Pancreas (tissue), 10 donors: ENCODE data around the gene INHBC. TPM values are rescaled to one million over a fixed set of nuclear protein-coding genes. Genes with fewer than 3 reads are reported as not detected.

ENCODE experiments used
- ATAC-seq, 4 donors: fragments of 200-7000 bp; cut with Tn5 transposase; one replicate each; pipeline versions ENCODE4 v1.8.0 to v1.9.1; 2020; ENCODE audit warnings: mild to moderate bottlenecking in 4 of 4, moderate library complexity in 4 of 4
- DNase-seq, 6 donors: peaks; one replicate each; pipeline ENCODE4 v3.0.0-alpha.2; 2020
- FAIRE-seq: peaks from 2 replicates; lab custom pipeline; 2012; peaks lifted over from hg19 to GRCh38; lab: Jason Lieb, UNC
- H3K27ac ChIP-seq, 4 donors: fragments of 200-600 bp; sonication (generic); 1 replicate in 3 of 4; 2 replicates in 1 of 4; pipeline versions ENCODE4 v1.5.0 to v1.8.0; 2020
- H3K27me3 ChIP-seq, 4 donors: fragments of 200-600 bp; one replicate each; pipeline ENCODE4 v1.8.0; 2021
- H3K36me3 ChIP-seq, 3 donors: fragments of 200-600 bp; sonication (generic) in 1 of 3; one replicate each; pipeline versions ENCODE4 v1.5.0 to v1.8.0; 2020 to 2021
- H3K4me1 ChIP-seq, 3 donors: fragments of 200-600 bp; one replicate each; pipeline ENCODE4 v1.8.0; 2021
- H3K4me3 ChIP-seq, 4 donors: fragments of 200-600 bp; sonication (generic) in 2 of 4; one replicate each; pipeline versions ENCODE4 v1.5.0 to v1.8.0; 2020 to 2021
- H3K9me3 ChIP-seq, 4 donors: fragments of 200-600 bp; one replicate each; pipeline ENCODE4 v1.8.0; 2021
- WGBS, 2 donors: extraction: QIAGEN DNeasy Blood & Tissue Kit; methylation state at CpG; one replicate each; pipeline ENCODE4 v1.1.7; 2013; 5-methylcytosine and 5-hydroxymethylcytosine counted together
- intact Hi-C, 3 donors: fragments of 100-400 bp; cut with DNase I; formaldehyde crosslinking; loops; one replicate each; pipeline versions ENCODE4 v1.11.1 to v1.14.2; 2022
- polyA plus RNA-seq, 2 donors: library from polyadenylated mRNA; stranded (reverse); fragments of 200-250 nt; gene quantifications; one replicate each; pipeline ENCODE4 v1.2.3, GENCODE V29; 2013
- total RNA-seq, 6 donors: library from RNA; stranded (reverse); fragmentation: NEBNext Ultra II Directional in 4 of 6; extraction: Animal tissue kit (Norgen Biotek cat#: 25700) in 4 of 6; gene quantifications; one replicate each; pipeline versions ENCODE4 v1.2.1 to v1.2.4, GENCODE V29; 2021 to 2023
- TF ChIP-seq, protein P1 (sequence below), 4 donors: fragments of 200-600 bp; sonication (generic) in 3 of 4; IDR thresholded peaks; one replicate each; pipeline versions ENCODE4 v1.5.0 to v1.8.0; 2021; ENCODE audit warnings: antibody characterized with exemption in 4 of 4
- donor health status: healthy with polysubstance abuse.
- donor health status: DM: no; HTN: no; CAD: no; lungs with moderate emphysema.
- donor health status: DM: no; HTN: no; CAD: no.
- donor health status: control.
- donor health status: control.
- donor health status: Bipolar disorder and iron deficiency.
- donor health status: DM: yes; HTN: yes; CAD: no.
- donor health status: DM: no; HTN: no; CAD: no.
- donor health status: DM: no; HTN: no; CAD: no.
- donor health status: DM: yes; HTN: yes; CAD: no.

The INHBC gene
- total and polyA plus RNA-seq, 8 donors, result 0.09 TPM; not detected in 6

DNA sequence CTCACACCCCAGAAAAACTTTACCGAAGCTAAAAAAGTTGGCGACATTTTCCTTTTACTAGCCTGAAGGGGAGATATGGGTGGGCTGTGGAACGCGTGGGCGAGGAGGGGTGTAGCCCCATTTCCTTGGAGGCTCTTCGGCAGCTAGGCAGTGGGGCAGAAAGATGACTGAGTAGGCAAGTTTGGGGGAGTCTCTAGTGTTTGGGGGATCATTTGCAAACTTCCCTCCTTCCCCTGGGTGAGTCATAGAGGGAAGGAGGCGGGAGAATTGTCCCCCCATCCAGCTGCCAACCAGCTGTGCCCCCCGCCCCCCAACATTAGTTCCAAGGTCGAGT lies 27.3 kb downstream of the INHBC start:
- peak overlapping the region in 1 of 4 donors; percentile 85 for H3K27ac ChIP-seq
- no peaks in the 10 kb centered on the region for H3K27me3 ChIP-seq
- ATAC-seq (no peak), FAIRE-seq (no peak), DNase-seq (no peak)
- H3K36me3 ChIP-seq, result no peaks in the 10 kb centered on the region
- H3K9me3 ChIP-seq, result no peaks in the 10 kb centered on the region
- peaks cover 0 to 12% (median 10%) of the 10 kb centered on the region in 3 donors for H3K4me1 ChIP-seq
- 0 to 2% methylated on average over 9 of the region's 9 CpGs for WGBS, 2 donors
- TF ChIP-seq, protein P1, sequence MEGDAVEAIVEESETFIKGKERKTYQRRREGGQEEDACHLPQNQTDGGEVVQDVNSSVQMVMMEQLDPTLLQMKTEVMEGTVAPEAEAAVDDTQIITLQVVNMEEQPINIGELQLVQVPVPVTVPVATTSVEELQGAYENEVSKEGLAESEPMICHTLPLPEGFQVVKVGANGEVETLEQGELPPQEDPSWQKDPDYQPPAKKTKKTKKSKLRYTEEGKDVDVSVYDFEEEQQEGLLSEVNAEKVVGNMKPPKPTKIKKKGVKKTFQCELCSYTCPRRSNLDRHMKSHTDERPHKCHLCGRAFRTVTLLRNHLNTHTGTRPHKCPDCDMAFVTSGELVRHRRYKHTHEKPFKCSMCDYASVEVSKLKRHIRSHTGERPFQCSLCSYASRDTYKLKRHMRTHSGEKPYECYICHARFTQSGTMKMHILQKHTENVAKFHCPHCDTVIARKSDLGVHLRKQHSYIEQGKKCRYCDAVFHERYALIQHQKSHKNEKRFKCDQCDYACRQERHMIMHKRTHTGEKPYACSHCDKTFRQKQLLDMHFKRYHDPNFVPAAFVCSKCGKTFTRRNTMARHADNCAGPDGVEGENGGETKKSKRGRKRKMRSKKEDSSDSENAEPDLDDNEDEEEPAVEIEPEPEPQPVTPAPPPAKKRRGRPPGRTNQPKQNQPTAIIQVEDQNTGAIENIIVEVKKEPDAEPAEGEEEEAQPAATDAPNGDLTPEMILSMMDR (IDR thresholded peaks at IDR 0.05), result no peak
- intact Hi-C loops, result no loop called here
- peak overlapping the region; percentile 19 to 70 (median 34) for H3K4me3 ChIP-seq

DNA sequence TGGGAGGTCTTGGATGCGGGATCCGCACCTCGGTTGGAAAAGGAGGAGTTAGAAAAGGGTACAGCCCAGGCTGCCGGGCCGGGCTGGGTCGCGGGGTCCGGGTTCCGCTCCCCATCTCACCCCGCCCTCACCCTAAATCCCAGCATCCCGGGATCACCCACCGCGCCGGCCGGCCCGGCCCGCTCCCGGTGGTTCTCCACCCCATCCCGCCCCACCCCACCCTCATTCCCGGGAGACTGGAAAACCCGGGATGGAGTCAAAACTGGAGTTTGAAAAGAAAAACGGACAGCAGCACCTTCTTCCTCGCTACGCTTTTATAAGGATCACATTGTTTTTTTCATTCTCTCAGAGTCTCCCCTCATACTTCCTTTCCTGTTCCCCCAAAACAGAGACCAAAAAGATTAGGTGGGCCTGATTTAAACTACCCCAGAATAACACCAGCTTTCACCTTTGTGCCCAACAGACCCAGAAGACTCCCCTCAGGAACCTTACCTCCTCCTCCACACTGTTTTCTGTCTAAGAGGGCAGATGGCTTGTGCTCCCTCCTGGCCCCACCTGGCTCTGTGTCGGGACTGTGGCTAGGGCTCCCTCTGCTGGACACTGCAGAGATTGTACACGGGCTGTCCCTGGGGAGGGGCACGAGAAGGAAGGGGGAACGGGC lies 27.8 kb downstream of the INHBC start:
- no peaks in the 10 kb centered on the region for H3K27me3 ChIP-seq
- intact Hi-C loops, result no loop called here
- TF ChIP-seq, protein P1 (IDR thresholded peaks at IDR 0.05), result peak; percentile 86 to 93 (median 90)
- peak; percentile 78 to 87 (median 84) for ATAC-seq
- DNase-seq, result peak; percentile 81 to 93 (median 89)
- no peak for FAIRE-seq
- peak overlapping the region in 3 of 4 donors; percentile 31 to 85 (median 57) for H3K27ac ChIP-seq
- peak overlapping the region; percentile 19 to 70 (median 34) for H3K4me3 ChIP-seq
- no peaks in the 10 kb centered on the region for H3K9me3 ChIP-seq
- 0% methylated on average over 28 of the region's 28 CpGs for WGBS, 2 donors
- H3K36me3 ChIP-seq, result no peaks in the 10 kb centered on the region
- H3K4me1 ChIP-seq, result peaks cover 0 to 12% (median 10%) of the 10 kb centered on the region in 3 donors

- no peak for ATAC-seq
- intact Hi-C loops, result no loop called here
- no peak for FAIRE-seq
These were observed 28.3 kb downstream of the INHBC start for GRCh38 chr12:57462912-57463253.

DNA sequence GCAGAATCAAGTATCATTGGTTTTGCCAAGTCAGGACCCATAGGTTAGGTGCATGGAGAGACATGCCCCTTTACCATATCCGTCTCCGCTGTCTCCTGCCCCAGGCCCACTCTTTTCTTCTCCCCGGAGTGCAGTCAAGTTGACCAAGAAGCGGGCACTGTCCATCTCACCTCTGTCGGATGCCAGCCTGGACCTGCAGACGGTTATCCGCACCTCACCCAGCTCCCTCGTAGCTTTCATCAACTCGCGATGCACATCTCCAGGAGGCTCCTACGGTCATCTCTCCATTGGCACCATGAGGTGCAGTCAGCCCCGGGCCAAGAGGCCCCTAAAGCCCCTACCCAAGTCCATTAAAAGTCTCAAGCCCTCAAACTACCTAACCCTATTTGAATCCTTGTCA lies 30.0 kb downstream of the INHBC start:
- DNase-seq (no peak), ATAC-seq (no peak), FAIRE-seq (no peak)
- no peaks in the 10 kb centered on the region for H3K36me3 ChIP-seq
- WGBS, 2 donors, result 76 to 82% methylated on average over 12 of the region's 12 CpGs
- H3K27me3 ChIP-seq, result no peaks in the 10 kb centered on the region
- H3K9me3 ChIP-seq, result no peaks in the 10 kb centered on the region
- TF ChIP-seq, protein P1 (IDR thresholded peaks at IDR 0.05), result no peak
- no peak overlapping the region for H3K27ac ChIP-seq
- no peak overlapping the region for H3K4me3 ChIP-seq
- peaks cover 0 to 10% (median 8%) of the 10 kb centered on the region in 3 donors for H3K4me1 ChIP-seq
- intact Hi-C loops, result no loop called here

More at GRCh38 chr12:57462912-57463253, 28.3 kb downstream of the INHBC start:
- DNase-seq, result no peak
- H3K36me3 ChIP-seq, result no peaks in the 10 kb centered on the region
- TF ChIP-seq, protein P1 (IDR thresholded peaks at IDR 0.05), result no peak
- H3K27me3 ChIP-seq, result no peaks in the 10 kb centered on the region
- 16 to 22% methylated on average over 5 of the region's 5 CpGs for WGBS, 2 donors
- H3K27ac ChIP-seq, result no peak overlapping the region
- H3K9me3 ChIP-seq, result no peaks in the 10 kb centered on the region
- no peak overlapping the region for H3K4me3 ChIP-seq
- H3K4me1 ChIP-seq, result peaks cover 0 to 12% (median 10%) of the 10 kb centered on the region in 3 donors

DNA sequence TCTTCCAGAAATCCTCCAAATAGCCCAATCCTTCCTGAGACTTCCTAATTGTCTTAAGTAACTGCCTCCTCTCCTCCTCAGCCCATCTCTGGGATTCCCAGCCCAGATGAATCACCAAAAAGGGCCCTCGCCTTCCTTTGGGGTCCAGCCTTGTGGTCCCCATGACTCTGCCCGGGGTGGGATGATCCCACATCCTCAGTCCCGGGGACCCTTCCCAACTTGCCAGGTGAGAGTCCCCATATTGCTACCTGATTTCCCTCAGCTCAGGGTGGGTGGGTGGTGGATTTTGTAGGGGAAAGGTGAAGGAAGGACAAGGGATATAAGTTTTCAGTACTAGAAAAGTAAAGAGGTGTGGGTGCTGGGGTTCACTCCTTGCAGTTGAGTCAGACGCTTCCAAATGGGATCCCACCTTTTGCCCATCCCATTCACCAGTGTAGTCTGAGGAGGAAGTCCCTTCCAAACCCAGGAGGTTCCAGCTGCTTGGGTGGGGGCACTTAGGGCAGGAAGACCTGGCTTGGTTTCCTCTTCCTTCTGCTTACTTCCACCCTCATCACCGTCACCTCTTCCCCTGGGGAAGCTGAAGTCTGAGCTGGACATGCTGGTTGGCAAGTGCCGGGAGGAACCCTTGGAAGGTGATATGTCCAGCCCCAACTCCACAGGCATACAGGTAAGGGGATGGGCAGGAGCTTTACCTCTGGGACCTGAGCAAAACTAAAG lies 30.6 kb downstream of the INHBC start:
- WGBS, 2 donors, result 63 to 71% methylated on average over 6 of the region's 6 CpGs
- Histone ChIP-seq H3K36me3 (no peaks in the 10 kb centered on the region), H3K4me1 (peaks cover 0 to 10% (median 8%) of the 10 kb centered on the region in 3 donors), H3K27me3 (no peaks in the 10 kb centered on the region), H3K27ac (no peak overlapping the region), H3K4me3 (no peak overlapping the region), H3K9me3 (no peaks in the 10 kb centered on the region)
- DNase-seq, result no peak
- intact Hi-C loops, result no loop called here
- TF ChIP-seq, protein P1 (IDR thresholded peaks at IDR 0.05), result no peak
- ATAC-seq, result no peak
- FAIRE-seq, result no peak
